HG03460 (cell line): Measurements from ENCODE around the gene PLEKHA6.

ENCODE experiments used
- ATAC-seq: cut with Tn5 transposase; IDR thresholded peaks from one replicate; pipeline ENCODE4 v1.9.1; 2021; ENCODE audit not compliant: unreplicated experiment

The PLEKHA6 gene, protein sequence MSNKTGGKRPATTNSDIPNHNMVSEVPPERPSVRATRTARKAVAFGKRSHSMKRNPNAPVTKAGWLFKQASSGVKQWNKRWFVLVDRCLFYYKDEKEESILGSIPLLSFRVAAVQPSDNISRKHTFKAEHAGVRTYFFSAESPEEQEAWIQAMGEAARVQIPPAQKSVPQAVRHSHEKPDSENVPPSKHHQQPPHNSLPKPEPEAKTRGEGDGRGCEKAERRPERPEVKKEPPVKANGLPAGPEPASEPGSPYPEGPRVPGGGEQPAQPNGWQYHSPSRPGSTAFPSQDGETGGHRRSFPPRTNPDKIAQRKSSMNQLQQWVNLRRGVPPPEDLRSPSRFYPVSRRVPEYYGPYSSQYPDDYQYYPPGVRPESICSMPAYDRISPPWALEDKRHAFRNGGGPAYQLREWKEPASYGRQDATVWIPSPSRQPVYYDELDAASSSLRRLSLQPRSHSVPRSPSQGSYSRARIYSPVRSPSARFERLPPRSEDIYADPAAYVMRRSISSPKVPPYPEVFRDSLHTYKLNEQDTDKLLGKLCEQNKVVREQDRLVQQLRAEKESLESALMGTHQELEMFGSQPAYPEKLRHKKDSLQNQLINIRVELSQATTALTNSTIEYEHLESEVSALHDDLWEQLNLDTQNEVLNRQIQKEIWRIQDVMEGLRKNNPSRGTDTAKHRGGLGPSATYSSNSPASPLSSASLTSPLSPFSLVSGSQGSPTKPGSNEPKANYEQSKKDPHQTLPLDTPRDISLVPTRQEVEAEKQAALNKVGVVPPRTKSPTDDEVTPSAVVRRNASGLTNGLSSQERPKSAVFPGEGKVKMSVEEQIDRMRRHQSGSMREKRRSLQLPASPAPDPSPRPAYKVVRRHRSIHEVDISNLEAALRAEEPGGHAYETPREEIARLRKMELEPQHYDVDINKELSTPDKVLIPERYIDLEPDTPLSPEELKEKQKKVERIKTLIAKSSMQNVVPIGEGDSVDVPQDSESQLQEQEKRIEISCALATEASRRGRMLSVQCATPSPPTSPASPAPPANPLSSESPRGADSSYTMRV

DNA sequence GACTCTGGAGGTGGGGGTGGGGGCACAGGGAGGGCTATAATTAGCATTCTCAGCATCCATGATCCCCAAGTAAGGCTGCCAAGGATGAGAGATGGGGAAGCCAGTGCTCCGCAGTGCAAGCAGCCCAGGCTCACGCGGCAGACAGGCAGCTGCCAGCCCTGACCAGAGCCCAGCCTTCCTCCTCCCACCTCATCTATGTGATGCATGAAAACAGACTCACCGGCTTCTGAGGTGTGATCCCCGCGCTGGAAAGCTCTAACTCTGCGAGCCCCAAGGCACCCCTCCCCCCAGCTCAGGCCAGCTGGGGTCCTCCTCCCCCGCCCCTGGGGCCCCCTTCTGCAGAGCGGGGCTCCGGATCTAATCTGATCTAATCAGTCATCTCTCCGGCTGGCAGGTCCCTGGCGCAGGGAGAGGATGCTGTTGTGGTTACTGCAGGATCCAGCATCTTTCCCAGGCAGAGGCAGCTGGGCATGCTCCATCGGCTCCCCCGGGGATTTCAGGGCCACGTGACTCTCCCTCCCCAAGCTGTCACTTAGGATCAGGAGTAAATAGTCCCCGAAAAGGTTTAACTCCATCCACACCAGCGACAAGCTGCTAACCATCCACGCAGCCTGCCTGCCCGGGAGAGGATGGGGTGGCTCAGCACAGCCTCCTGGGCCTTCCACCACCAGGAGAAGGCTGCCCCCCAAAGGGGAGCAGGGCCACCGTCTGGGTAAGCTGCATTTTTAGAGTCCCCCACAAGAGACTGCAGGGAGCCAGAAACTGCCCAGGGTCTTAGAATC is at the start of gene PLEKHA6:
Gene PLEKHA6, minus strand, starts transcription at position 456 of the 782 bp plus-strand sequence. CDS start 86,202 bp downstream, outside the sequence.
- no peak for ATAC-seq

DNA sequence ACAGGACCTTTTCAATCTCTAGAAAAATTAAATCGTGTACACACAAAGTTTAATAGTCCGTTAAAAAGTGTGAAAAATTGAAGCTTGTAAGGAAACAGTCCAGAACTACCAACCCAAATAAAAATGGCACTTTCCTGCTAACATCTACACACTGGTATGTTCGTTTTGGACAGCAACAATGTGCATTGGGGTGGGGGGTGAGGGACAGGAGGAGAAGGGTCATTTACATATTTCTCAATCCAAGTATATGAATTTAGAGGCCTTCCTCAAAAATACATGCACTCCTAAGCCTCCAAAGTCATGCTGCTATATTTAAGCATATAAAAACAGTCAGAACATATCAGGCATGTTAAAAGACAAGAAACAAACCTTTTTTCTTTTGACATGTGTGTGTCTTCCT is 49.4 kb upstream of the PLEKHA6 start:
- no peak for ATAC-seq

DNA sequence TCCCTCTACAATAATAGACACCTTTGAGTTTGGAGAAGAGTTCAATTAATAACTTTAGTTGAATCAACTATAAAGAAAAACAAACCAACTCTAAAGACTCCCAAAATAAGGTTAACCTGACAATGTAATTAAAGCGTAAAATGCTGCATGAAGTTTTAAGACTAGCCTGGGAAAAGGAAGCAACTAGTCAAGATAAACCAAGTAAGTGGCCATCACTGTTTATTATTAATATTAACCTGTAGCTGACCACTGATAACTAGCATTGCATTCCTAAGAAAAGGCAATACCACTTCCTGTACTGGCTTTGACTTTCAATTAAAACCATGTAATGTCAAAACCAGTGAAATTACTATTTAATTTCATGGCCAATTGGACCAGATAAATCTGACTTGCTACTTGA is 48.9 kb upstream of the PLEKHA6 start:
- no peak for ATAC-seq

DNA sequence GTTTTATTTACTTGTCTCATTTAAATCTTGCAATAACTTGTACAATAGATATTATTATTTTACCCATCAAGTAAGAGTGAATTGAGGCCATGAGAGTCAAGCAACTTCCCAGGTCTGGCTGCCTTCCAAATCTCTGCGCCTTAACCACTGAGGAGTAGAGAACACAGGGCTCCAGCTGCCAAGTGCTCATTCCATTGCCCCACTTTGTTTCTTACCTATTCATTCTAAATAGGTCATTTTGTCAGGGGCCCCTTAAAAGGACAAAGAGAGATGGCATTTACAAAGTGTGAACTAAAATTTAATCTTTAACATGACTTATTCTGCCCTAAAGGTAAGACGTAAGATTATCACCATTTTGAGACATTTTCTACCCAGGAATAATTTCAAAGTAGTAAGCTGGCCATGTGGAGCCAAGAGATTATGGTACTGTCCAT is 48.4 kb upstream of the PLEKHA6 start:
- ATAC-seq: no peak

DNA sequence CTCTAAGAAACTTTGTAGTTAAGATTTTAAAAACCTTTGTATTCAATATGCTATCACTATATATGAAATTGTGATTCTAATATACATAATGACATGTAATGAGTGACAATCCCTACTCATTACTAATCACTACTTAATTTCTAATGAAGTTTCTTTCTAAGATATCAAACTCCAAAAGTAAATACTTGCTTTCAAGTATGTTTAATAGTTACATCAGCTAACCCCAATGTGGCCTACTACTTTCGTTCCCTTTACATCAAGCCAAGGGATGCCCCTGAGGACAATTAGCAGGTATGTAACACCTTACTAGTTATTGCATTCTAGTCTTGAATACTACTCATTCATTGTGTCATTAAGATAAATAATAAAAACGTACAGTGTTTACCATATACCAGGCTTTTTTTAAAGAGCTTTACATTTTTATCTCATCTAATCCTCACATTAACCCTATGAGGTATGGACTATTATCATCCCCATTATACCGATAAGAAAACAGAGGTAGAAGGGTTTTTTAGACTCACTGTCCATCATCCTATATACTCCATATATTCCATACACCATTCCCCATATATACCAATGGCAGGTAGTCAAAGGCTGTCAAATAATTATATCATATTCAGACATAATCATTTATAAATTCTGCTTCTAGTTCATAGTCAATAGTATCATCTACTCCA is 47.7 kb upstream of the PLEKHA6 start:
- ATAC-seq: no peak

DNA sequence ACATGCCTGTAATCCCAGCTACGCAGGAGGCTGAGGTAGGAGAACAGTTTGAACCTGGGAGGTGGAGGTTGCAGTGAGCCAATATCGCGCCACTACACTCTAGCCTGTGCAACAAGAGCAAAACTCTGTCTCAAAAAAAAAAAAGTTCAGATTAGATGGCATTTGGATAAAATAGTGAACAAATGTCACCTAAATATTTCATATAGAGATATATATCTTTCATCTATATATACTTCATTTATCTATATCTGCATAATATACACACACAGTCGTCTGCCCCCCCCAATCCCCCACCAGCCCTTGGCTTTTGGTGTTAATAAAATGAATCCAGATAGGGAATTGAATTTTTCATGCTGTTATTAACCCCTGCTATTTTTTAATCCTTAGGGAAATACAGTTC is 46.9 kb upstream of the PLEKHA6 start:
- ATAC-seq: no peak

DNA sequence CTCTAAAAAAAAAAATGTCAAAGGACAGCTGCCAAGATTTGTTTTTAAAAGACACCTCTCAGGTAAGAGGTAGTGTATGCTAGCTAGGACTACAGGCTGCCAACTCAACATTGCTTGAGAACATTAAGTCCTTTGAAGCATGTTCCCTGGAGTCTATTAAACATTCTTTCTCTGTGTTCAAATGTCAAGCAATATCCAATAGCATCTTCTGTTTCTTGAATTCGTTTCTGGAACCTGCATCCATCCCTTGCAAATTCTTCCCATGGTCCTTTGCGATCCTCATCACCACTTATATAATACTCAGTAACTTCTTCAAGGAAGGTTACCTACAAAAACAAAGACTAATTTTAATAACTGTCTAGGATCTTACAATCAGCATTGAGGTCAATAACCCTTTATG is 46.3 kb upstream of the PLEKHA6 start:
- ATAC-seq: no peak

DNA sequence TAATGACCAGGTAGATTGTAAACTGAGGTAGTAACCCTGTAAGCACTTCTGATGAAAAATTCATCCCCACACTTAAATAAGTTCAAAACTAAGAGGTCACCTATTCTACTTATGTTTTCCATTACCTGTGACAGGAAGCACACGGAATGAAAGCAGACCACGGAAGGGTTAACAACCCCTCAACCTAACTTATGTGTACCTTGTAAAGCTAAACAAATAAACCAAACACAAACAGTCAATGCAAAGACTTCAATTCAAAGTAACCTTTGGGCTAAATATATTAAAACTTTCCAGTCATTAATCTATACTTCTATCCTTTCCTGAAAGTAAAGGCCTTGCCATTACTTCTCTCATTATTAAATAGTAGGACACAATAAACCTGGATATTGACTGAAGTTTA is 44.9 kb upstream of the PLEKHA6 start:
- no peak for ATAC-seq

DNA sequence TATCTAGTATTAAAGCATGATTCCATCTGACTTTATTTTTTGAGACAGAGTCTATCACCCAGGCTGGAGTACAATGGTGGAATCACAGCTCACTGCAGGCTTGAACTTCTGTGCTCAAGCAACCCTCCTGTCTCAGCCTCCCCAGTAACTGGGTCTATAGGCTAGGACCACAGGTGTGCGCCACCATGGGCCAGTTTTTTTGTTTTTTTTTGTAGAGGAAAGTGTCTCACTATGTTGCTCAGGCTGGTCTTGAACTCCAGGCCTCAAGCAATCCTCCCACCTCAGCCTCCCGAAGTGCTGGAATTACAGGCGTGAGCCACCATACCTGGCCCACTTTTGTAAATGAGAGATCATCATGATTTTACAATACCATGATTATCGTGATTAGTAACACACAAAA is 42.7 kb upstream of the PLEKHA6 start:
- ATAC-seq: no peak

DNA sequence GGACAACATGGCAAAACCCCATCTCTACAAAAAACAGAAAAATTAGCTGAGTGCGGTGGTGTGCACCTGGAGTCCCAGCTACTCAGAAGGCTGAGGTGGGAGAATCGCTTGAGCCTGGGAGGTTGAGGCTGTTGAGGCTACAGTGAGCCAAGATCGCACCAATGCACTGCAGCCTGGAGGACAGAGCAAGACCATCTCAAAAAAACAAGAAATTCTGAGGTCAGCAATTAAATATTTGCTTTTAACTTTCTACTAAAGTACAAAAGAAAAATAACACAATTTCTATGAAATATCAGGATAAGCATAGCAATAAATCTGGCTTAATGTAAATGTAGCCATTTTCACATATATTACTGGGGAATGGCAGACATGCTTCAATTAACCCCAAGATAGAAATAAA is 42.0 kb upstream of the PLEKHA6 start:
- no peak for ATAC-seq

DNA sequence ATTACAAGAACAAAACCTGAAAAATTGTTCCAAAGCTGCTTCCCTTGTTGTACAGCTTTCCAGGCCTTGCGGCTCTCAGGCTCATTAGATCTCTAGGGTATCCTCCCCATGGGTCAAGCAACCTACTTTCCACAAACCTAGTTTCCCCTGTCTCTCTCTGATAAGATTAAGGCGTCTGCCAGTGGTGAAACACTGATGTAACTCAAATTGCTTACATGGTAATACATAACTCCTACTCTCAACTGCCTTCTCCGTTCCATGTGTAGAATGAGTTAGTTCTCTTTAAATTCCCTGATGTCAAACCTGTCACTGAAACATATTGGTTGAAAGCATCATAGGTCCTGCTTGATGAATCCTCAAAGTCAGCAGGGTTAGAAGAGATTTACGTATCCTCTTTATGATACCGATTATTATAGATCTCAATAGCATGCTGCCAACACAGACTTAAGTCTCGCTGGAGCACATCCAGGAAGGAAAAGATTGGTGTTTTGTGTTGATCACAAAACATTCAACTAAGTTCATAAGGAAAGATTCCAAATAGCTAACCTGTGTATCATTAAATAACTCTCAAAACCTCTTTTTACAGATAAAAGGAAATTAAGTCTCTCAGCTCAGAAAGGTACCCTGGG is 41.3 kb upstream of the PLEKHA6 start:
- ATAC-seq: no peak

DNA sequence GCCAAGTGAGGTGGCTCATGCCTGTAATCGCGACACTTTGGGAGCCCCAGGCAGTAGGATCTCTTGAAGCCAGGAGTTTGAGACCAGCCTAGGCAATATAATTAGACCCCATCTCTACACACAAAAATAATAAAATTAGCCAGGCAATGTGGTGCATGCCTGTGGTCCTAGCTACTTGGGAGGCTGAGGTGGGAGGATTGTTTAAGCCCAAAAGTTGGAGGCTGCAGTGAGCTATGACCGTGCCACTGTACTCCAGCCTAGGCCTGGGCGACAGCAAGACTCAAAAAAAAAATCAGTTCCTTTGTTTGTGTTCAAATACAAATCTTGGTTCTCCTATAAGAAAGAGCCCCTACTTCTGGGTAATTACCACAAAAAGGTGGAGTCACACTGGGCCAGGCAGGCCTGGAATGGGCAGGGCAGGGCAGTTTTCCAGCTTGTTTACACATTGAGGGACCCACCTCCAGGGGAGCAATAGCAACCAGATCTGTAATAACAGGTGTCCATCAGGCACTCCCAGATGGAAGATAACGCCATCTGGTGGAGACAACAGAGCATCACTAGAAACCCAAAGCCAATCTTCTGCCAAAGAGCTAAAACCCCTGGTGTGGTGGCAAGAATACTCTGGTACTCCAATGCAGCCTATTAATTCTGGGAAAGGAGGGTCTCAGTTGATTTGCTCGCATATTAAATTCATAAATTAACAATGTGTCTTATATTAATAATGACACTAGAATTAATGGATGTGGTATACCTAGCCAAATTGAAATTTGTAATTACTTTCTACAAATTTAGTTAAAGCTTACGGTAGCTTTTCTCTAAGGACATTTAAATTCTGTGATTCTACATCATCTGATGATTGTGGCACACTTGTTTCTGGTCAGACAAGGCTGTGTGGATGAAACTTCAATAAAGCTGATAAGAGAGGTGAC is 38.7 kb upstream of the PLEKHA6 start:
- ATAC-seq: no peak

DNA sequence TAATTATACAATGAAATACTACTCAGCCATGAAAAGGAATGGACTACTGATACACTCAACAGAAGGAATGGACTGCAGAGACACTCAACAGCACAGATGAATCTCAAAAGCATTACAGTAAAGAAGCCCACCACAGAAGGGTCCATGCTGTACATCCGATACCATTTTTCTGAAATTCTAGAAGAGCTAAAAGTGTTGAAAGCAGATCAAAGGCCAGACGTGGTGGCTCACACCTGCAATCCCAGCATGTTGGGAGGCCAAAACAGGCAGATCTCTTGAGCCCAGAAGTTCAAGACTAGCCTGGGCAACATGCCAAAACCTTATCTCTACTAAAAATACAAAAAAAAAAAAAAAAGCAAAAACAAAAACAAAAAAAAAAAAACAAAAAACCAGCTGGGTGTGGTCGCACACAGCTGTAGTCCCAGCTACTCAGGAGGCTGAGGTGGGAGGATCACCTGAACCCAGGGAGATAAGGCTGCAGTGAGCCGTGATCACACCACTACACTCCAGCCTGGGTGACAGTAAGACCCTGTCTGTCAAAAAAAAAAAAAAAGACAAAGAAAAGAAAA is 36.4 kb upstream of the PLEKHA6 start:
- no peak for ATAC-seq

DNA sequence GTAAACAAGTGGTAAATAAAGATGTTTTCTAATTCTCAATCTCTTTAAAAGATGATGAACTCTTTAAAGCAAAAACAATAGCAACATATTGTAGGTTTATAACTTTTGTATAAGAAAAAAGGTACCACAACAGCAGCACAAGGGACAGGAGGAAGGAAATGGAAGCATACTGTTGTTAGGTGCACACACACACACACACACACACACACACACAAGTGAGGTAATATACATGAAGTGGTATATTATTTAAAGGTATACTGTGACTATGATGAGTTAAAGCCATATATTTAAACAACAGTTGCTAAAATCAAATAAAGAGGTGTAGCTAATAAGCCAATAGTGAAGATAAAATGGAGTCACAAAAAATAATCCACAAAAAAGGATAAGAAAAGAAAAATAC is 31.9 kb upstream of the PLEKHA6 start:
- no peak for ATAC-seq

DNA sequence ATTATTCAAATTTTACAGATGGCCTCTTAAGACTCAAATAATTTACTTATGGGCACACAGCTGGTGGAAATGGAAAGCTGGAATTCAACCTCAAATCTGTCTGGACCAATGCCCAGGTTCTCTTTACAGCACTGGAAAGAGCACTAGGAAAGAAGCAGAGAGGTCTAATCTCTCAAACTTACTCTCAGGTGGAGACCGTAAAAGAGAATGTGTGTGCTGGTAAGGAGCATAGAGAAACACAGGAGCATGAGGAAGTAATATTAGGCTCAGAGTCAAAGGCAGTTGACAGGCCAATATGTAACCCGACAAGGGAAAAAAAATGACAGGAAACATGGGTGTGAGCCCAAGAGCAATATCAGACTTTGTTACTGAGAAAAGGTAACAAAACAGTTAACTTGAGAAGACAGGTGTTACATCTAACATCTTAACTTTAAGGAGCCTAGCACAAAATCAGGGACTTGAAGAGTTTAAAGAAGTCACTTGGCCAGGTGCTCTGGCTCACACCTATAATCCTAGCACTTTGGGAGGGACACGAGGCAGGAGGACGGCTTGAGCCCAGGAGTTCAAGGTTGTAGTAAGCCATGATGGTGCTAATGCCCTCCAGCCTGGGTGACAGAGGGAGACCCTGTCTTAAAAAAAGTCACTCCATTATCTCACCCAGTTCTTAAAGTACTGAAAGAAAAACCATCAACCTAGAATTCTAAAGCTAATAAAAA is 31.2 kb upstream of the PLEKHA6 start:
- ATAC-seq: no peak

DNA sequence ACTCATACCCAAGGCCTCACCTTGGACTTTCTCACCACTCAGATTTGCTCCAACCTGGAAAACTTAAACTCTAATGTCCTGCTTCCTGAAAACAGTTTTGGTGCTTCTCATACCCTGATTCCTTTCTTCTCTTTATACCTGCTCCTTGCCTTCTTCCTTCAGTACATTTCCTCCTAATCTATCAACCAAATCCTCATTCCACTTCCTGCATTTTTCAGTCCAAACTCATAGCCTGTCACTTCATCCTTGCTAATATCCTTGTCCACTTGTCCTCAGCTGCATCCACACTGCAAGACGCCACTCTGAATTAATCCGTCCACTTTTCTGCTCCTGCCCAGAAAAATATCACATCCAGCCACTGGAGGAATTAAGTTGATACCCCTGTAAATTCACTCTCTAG is 26.0 kb upstream of the PLEKHA6 start:
- ATAC-seq: no peak

DNA sequence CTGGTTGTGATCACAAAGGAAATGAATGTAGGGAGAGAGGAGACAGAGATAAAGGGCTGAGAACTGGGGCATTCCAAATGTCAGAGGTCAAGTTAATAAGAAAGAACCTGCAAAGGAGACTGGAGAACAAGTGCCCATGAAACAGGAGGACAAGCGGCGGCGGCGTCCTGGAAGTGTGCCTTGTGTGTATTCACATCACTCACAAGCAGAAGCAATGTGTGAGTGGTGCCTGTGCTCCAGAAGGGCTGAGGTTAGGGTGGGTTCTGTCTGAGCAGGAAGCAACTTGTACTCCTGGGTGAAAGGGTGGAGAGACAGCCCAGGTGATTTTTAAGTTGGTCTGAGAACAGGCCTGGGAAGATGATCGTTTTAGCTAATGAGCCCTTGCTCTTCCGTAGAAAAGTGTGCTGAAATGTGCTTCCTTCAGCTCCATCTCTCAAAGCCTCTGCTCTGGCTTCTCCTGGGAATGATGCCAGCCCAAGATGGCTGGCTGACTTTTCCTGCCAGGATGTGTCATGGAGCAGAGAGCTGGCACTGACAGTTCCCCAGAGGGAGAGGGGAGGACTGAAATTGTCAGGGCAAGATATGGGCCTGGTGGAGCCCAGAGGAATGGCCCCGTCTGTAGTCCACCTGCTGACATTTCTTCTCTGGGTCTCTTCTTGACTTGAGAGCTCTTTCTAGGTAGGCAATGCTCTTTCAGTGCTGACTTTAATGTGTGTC is 25.1 kb upstream of the PLEKHA6 start:
- no peak for ATAC-seq
